K562 (cell line): Measurements from ENCODE around the gene ASCC1. TPM values are rescaled to one million over a fixed set of nuclear protein-coding genes. Genes with fewer than 3 reads are reported as not detected.

ENCODE experiments used
- ATAC-seq: fragments of 200-7000 bp; cut with Tn5 transposase; 3 replicates; pipeline ENCODE4 v1.9.1; 2020; ENCODE audit warnings: moderate library complexity
- BruUV-seq: library from RNA; stranded (reverse); fragments of 400-500 nt; replicated peaks from 2 replicates; lab custom pipeline; 2021; lab: Mats Ljungman, UMichigan
- CTCF ChIA-PET: fragments of 300-600 bp; formaldehyde crosslinking; extraction: SDS; loops from one replicate; lab custom pipeline; 2021; ENCODE audit warnings: low intra/inter-chr PET ratio; lab: Yijun Ruan, JAX
- POLR2A ChIA-PET: fragments of 300-600, 350-650 bp; sonication (Branson Sonifier 250); formaldehyde crosslinking; extraction: SDS; loops from one replicate; lab custom pipeline; 2021; ENCODE audit warnings: antibody characterized with exemption, inconsistent platforms; lab: Yijun Ruan, JAX
- DNase-seq, 4 experiments: peaks; one replicate each; pipeline versions ENCODE4 v3.0.0 to v3.0.0-alpha.2; 2011 to 2018; ENCODE audit warnings: low spot score in 3 of 4, mixed read lengths in 3 of 4; ENCODE audit errors: extremely low read depth in 1 of 4
- FAIRE-seq: peaks from 2 replicates; lab custom pipeline; 2011; peaks lifted over from hg19 to GRCh38; lab: Jason Lieb, UNC
- H2AFZ ChIP-seq: 2 replicates; pipeline ENCODE4 v1.6.0; 2011; ENCODE audit warnings: low read depth, low read length, control low read depth, inconsistent platforms
- H3K27ac ChIP-seq: fragments of 200-600 bp; 3 replicates; pipeline ENCODE4 v1.8.0; 2011; ENCODE audit warnings: low read depth, mild to moderate bottlenecking, control low read depth, inconsistent platforms, low read length, moderate library complexity, mixed read lengths; ENCODE audit errors: extremely low read depth
- H3K27me3 ChIP-seq, 2 experiments: fragments of 300-600 bp in 1 of 2; 2 replicates in 1 of 2; 3 replicates in 1 of 2; pipeline versions ENCODE4 v1.6.0 to v1.8.0; 2011; ENCODE audit warnings: inconsistent platforms in 2 of 2, low read length in 2 of 2, mild to moderate bottlenecking in 1 of 2, mixed read lengths in 1 of 2, moderate library complexity in 1 of 2; ENCODE audit not compliant: control insufficient read depth in 2 of 2, insufficient read depth in 2 of 2
- H3K36me3 ChIP-seq: fragments of 300-600 bp; 3 replicates; pipeline ENCODE4 v1.8.0; 2011; ENCODE audit warnings: mild to moderate bottlenecking, low read length, inconsistent platforms; ENCODE audit not compliant: control insufficient read depth, insufficient read depth
- H3K4me1 ChIP-seq, 2 experiments: fragments of 200-600 bp in 1 of 2; replicated peaks in 1 of 2; 2 replicates in 1 of 2; 3 replicates in 1 of 2; pipeline versions ENCODE4 v1.5.1 to v1.8.0; 2011; ENCODE audit warnings: inconsistent platforms in 2 of 2, low read length in 2 of 2, mild to moderate bottlenecking in 1 of 2, mixed read lengths in 1 of 2, moderate library complexity in 1 of 2; ENCODE audit not compliant: control insufficient read depth in 2 of 2, insufficient read depth in 2 of 2
- H3K4me2 ChIP-seq: 2 replicates; pipeline ENCODE4 v1.6.1; 2011; ENCODE audit warnings: low read length, control low read depth, inconsistent platforms, mixed read lengths; ENCODE audit not compliant: insufficient read depth
- H3K4me3 ChIP-seq: fragments of 200-600 bp; sonication (generic), shearing (Covaris generic); 2 replicates; pipeline ENCODE4 v1.5.1; 2016; ENCODE audit warnings: control low read depth, inconsistent platforms
- H3K79me2 ChIP-seq: fragments of 200-600 bp; 3 replicates; pipeline ENCODE4 v1.8.0; 2011; ENCODE audit warnings: low read length, inconsistent platforms; ENCODE audit not compliant: control insufficient read depth, insufficient read depth
- H3K9ac ChIP-seq, 2 experiments: 2 replicates each; pipeline versions ENCODE4 v1.6.0 to v1.6.1; 2011; ENCODE audit warnings: low read depth in 2 of 2, low read length in 2 of 2, control low read depth in 1 of 2, inconsistent platforms in 1 of 2, mild to moderate bottlenecking in 1 of 2, mixed read lengths in 1 of 2; ENCODE audit not compliant: insufficient read depth in 1 of 2
- H3K9me1 ChIP-seq: one replicate; pipeline ENCODE4 v1.6.0; 2011; ENCODE audit warnings: inconsistent platforms, mild to moderate bottlenecking, low read length, moderate library complexity; ENCODE audit not compliant: control insufficient read depth, insufficient read depth
- H3K9me3 ChIP-seq: replicated peaks from 2 replicates; pipeline ENCODE4 v1.5.1; 2011; ENCODE audit warnings: low read depth, low read length, inconsistent platforms; ENCODE audit not compliant: control insufficient read depth, insufficient read depth
- H4K20me1 ChIP-seq: replicated peaks from 2 replicates; pipeline ENCODE4 v1.6.1; 2011; ENCODE audit warnings: low read length, inconsistent platforms, mixed read lengths; ENCODE audit not compliant: control insufficient read depth, insufficient read depth
- RBM17 ChIP-seq: fragments of 200-400 bp; formaldehyde crosslinking; IDR thresholded peaks from 2 replicates; pipeline ENCODE4 v1.6.1; 2017; ENCODE audit warnings: low read depth, mild to moderate bottlenecking, low read length, borderline replicate concordance
- ZNF778 ChIP-seq: fragments of 450-650 bp; formaldehyde crosslinking; IDR thresholded peaks from 2 replicates; pipeline ENCODE4 v1.4.0; 2020; ENCODE audit warnings: mild to moderate bottlenecking, moderate library complexity
- WGBS: fragments of 100-300 bp; shearing (Covaris generic); methylation state at CpG from one replicate; pipeline ENCODE4 v1.1.6; 2016; ENCODE audit warnings: low coverage, mixed read lengths; ENCODE audit not compliant: insufficient coverage; ENCODE audit errors: missing lambda C conversion rate; 5-methylcytosine and 5-hydroxymethylcytosine counted together
- in situ Hi-C: fragments of 300-500 bp; cut with MboI; formaldehyde crosslinking; loops from 4 replicates; pipeline ENCODE4 v1.15.0; 2018; ENCODE audit warnings: inconsistent platforms, mixed read lengths
- intact Hi-C: fragments of 100-400 bp; cut with micrococcal nuclease; formaldehyde crosslinking; loops from 2 replicates; pipeline ENCODE4 v1.14.2; 2022
- polyA plus RNA-seq, 8 experiments: library from polyadenylated mRNA; depleted of rRNA in 4 of 8; stranded (reverse) in 5 of 8; unstranded in 3 of 8; fragments of >200 nt; fragmentation: Nextera tagmentation in 2 of 8; fragmentation: Illumina TruSeq in 1 of 8; extraction: Ambion mirVana in 2 of 8; extraction: Trizol in 1 of 8; gene quantifications; 2 replicates each; pipeline versions ENCODE4 v1.2.1 to v1.2.3, GENCODE V29; 2011 to 2014; ENCODE audit warnings: inconsistent platforms in 1 of 8, missing spikeins in 1 of 8
- total RNA-seq, 7 experiments: library from RNA; depleted of rRNA in 6 of 7; stranded (reverse); fragments of >200 nt in 6 of 7; fragmentation: Illumina TruSeq in 2 of 7; extraction: Trizol in 2 of 7; gene quantifications; 2 replicates each; pipeline versions ENCODE4 v1.2.1 to v1.2.3, GENCODE V29; 2011 to 2021; ENCODE audit warnings: low replicate concordance in 1 of 7
- TF ChIP-seq, protein P1 (sequence below): sonication (generic); formaldehyde crosslinking; IDR thresholded peaks from 2 replicates; pipeline ENCODE4 v1.9.0; 2022; ENCODE audit warnings: mild to moderate bottlenecking, missing genetic modification reagents
- TF ChIP-seq, protein P2 (sequence below): fragments of 450-650 bp; IDR thresholded peaks from 2 replicates; pipeline ENCODE4 v1.7.1; 2018; ENCODE audit warnings: mild to moderate bottlenecking, low read depth; ENCODE audit not compliant: partially characterized antibody
- TF ChIP-seq, protein P3 (sequence below), 2 experiments: IDR thresholded peaks in 1 of 2; conservative IDR thresholded peaks in 1 of 2; 2 replicates each; pipeline ENCODE4 v1.6.1; 2016; ENCODE audit warnings: low read depth in 2 of 2, mild to moderate bottlenecking in 1 of 2, missing compliant biosample characterization in 1 of 2, missing genetic modification characterization in 1 of 2, moderate library complexity in 1 of 2

The ASCC1 gene
- total and polyA plus RNA-seq, 9 of the 15 experiments (the other 6 are each of a cell fraction or from before 2014, with no cell fraction given) = 31.7 to 73.3 (median 52.8) TPM

DNA sequence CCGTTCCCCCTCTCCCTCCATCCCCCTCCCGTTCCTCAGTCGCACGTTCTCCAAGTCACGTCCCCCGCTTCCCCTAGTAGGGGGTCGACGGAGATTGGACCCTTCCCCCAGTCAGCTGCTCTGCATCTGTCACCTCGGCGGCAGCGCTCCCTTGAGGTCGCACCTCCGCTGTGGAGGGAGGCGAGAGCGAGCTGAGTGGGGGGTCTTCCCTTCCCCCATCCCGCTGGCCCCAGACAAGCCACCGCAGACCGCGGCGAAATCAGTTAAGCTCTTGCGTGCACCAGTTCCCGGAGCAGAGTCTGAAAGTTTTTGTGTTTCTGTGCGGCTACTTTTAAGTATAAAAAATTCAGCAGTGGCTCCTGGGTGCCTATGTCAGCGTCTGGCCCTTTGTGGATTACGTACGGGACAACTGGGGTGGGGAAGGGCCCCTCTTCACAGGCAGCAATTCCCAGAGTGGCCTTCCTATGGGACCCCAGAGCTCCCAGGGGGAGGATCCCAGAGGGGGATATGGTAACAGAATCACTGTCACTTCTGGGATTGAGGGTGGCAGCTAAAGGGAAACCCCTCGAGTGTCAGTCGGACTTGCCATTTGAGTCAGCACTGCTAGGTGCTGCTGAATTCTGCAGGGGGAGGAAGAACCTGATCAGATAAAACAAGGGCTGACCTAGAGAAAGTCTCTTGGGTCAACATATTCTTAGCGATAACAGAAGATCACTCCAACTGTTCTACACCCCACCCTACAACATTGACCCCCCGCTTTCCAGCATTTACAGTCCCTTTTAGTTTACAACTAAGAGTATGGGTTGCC lies 45.1 kb upstream of the ASCC1 start (continued):
- TF ChIP-seq, protein P1, sequence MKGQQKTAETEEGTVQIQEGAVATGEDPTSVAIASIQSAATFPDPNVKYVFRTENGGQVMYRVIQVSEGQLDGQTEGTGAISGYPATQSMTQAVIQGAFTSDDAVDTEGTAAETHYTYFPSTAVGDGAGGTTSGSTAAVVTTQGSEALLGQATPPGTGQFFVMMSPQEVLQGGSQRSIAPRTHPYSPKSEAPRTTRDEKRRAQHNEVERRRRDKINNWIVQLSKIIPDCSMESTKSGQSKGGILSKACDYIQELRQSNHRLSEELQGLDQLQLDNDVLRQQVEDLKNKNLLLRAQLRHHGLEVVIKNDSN (CRISPR knock-in tag) = no peak
- no peak for TF ChIP-seq ZNF778 (CRISPR knock-in tag)
- TF ChIP-seq, protein P2, sequence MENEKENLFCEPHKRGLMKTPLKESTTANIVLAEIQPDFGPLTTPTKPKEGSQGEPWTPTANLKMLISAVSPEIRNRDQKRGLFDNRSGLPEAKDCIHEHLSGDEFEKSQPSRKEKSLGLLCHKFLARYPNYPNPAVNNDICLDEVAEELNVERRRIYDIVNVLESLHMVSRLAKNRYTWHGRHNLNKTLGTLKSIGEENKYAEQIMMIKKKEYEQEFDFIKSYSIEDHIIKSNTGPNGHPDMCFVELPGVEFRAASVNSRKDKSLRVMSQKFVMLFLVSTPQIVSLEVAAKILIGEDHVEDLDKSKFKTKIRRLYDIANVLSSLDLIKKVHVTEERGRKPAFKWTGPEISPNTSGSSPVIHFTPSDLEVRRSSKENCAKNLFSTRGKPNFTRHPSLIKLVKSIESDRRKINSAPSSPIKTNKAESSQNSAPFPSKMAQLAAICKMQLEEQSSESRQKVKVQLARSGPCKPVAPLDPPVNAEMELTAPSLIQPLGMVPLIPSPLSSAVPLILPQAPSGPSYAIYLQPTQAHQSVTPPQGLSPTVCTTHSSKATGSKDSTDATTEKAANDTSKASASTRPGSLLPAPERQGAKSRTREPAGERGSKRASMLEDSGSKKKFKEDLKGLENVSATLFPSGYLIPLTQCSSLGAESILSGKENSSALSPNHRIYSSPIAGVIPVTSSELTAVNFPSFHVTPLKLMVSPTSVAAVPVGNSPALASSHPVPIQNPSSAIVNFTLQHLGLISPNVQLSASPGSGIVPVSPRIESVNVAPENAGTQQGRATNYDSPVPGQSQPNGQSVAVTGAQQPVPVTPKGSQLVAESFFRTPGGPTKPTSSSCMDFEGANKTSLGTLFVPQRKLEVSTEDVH = peak; percentile 28

DNA sequence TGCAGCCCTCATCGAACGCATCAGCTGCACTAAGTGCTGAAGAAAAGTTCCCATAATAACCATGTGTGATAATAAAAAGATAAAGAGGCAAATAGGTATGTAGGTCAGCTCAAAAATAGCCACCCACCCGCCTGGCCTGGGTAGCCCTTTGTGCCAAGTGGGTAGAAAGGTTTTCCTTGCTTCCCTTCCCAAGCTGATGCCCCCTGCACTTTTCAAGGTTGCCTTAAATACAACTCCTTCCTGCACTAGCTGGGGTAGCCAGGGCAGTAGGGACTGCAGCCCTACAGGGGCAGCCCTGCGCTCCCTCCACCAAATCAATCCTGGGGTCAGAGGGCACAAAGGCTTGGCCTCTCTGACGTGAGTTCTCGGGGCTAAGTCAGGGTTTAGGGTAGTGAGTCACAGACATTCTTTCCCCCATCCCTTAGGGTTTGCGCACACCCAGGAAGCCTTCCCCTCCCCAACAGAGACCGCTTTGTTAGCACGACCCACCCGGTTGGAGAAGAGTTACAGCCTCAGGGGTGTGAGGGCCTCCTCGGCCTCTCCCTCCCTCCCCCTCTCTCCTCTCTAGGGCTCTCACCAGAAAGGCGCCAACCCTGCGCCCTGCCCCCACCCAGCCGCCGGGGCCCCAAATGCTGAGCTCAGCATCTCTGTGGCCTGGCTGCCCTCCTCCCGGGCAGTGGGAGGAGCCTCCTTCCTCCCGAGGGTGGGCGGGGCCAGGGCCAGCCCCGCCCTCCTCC lies 44.3 kb upstream of the ASCC1 start:
- no peaks in the 10 kb centered on the region for H3K79me2 ChIP-seq
- H3K9me3 ChIP-seq = no peaks in the 10 kb centered on the region
- H4K20me1 ChIP-seq = no peaks in the 10 kb centered on the region
- H3K4me2 ChIP-seq = peak overlapping the region; percentile 87
- FAIRE-seq (peak; percentile 74), DNase-seq (peak; percentile 95 to 100 (median 100)), ATAC-seq (peak; percentile 91)
- no peaks in the 10 kb centered on the region for H3K36me3 ChIP-seq
- peak overlapping the region; percentile 96 for H2AFZ ChIP-seq
- H3K4me1 ChIP-seq = peaks cover 43 to 51% of the 10 kb centered on the region in 2 experiments
- ChIA-PET POLR2A (interaction anchor here (0.5 to 15.0 kb wide), 24 partner anchors 10 to 1250 kb away, joined by 3 to 277 read pairs (median 4); partner anchors contain the start of gene DDIT4), CTCF (no interaction called here)
- in situ Hi-C loops = no loop called here
- intact Hi-C loops = loop anchor here (2.0 kb wide), 1 partner anchor 16 kb away; no protein-coding TSS in a partner anchor
- TSS peak; percentile 81 for BruUV-seq
- WGBS = 16% methylated on average over 10 of the region's 19 CpGs
- H3K27me3 ChIP-seq = no peaks in the 10 kb centered on the region
- H3K9me1 ChIP-seq = no peaks in the 10 kb centered on the region
- H3K27ac ChIP-seq = peak overlapping the region; percentile 94
- peak overlapping the region; percentile 79 to 94 for H3K9ac ChIP-seq
- H3K4me3 ChIP-seq = peak overlapping the region; percentile 54
- TF ChIP-seq, protein P3, sequence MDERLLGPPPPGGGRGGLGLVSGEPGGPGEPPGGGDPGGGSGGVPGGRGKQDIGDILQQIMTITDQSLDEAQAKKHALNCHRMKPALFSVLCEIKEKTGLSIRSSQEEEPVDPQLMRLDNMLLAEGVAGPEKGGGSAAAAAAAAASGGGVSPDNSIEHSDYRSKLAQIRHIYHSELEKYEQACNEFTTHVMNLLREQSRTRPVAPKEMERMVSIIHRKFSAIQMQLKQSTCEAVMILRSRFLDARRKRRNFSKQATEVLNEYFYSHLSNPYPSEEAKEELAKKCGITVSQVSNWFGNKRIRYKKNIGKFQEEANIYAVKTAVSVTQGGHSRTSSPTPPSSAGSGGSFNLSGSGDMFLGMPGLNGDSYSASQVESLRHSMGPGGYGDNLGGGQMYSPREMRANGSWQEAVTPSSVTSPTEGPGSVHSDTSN (CRISPR knock-in tag; IDR thresholded peaks at IDR 0.05; ENCODE audit: low read depth) = no peak
- TF ChIP-seq, protein P3 (tag; conservative IDR thresholded peaks at IDR 0.05; ENCODE audit: low read depth) = no peak
- TF ChIP-seq RBM17 = no peak
